Right atrium auricular region (tissue), 2 donors: ENCODE measurements around the gene GCFC2. TPM values are rescaled to one million over a fixed set of nuclear protein-coding genes. Genes with fewer than 3 reads are reported as not detected.

Experiments
- DNase-seq: peaks from one replicate; pipeline ENCODE4 v3.0.0-alpha.2; 2019; ENCODE audit warnings: low spot score
- H3K27ac ChIP-seq, 2 donors: fragments of 200-600 bp; sonication (generic); 1 replicate in 1 of 2; 2 replicates in 1 of 2; pipeline ENCODE4 v1.5.1; 2016 to 2019
- H3K27me3 ChIP-seq, 2 donors: fragments of 200-600 bp; sonication (generic); one replicate each; pipeline versions ENCODE4 v1.5.1 to v1.6.0; 2017 to 2019
- H3K36me3 ChIP-seq: fragments of 200-600 bp; sonication (generic); one replicate; pipeline ENCODE4 v1.5.1; 2016
- H3K4me1 ChIP-seq, 2 donors: fragments of 200-600 bp; sonication (generic); one replicate each; pipeline versions ENCODE4 v1.5.1 to v1.6.0; 2017 to 2019
- H3K4me3 ChIP-seq, 2 donors: fragments of 200-600 bp; sonication (generic); 1 replicate in 1 of 2; 2 replicates in 1 of 2; pipeline ENCODE4 v1.5.1; 2017 to 2019; ENCODE audit warnings: mild to moderate bottlenecking in 1 of 2, moderate library complexity in 1 of 2
- H3K9me3 ChIP-seq, 2 donors: fragments of 200-600 bp; sonication (generic); one replicate each; pipeline ENCODE4 v1.5.1; 2019
- total RNA-seq, 2 donors: library from RNA; depleted of rRNA; stranded (reverse); fragments of >200 nt; gene quantifications; one replicate each; pipeline ENCODE4 v1.1.0, GENCODE V29; 2016
- TF ChIP-seq, protein P1 (sequence below), 2 donors: fragments of 200-600 bp; sonication (generic); IDR thresholded peaks; one replicate each; pipeline ENCODE4 v1.5.1; 2019; ENCODE audit warnings: antibody characterized with exemption in 2 of 2

Gene GCFC2
- total RNA-seq, 2 donors from 2014 or later = 12.7 to 13.1 TPM

DNA sequence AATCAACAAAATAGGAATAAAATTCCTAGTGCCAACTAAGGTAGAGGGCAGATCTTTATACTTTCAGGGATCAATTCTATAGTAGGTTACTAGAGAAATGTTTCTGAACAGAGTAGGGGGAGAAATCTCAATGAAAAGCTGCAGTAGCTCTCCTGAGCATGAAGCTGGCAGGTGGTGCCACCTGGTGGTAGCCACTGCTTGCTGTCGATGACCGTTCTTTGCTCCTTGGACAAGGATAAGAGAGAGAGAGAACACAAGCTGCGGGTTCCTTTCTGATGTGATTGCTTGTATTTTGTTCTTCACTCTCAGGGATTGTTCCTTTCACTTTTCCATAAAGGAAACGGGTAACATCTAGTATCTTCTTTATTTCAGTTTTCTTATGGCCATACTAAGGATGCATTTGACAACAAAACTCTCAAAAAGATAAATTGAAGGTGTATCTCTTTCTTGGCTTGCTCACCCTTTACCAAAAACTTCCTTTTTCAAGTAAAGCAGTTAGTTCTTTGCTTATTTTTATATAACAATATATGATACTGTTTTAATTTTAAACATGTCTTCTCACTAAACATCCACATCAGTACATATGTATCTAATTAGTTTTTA, 82.7 kb downstream of the GCFC2 start:
- TF ChIP-seq, protein P1, sequence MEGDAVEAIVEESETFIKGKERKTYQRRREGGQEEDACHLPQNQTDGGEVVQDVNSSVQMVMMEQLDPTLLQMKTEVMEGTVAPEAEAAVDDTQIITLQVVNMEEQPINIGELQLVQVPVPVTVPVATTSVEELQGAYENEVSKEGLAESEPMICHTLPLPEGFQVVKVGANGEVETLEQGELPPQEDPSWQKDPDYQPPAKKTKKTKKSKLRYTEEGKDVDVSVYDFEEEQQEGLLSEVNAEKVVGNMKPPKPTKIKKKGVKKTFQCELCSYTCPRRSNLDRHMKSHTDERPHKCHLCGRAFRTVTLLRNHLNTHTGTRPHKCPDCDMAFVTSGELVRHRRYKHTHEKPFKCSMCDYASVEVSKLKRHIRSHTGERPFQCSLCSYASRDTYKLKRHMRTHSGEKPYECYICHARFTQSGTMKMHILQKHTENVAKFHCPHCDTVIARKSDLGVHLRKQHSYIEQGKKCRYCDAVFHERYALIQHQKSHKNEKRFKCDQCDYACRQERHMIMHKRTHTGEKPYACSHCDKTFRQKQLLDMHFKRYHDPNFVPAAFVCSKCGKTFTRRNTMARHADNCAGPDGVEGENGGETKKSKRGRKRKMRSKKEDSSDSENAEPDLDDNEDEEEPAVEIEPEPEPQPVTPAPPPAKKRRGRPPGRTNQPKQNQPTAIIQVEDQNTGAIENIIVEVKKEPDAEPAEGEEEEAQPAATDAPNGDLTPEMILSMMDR (IDR thresholded peaks at IDR 0.05) = peak; percentile 65 to 84
- no peaks in the 10 kb centered on the region for H3K36me3 ChIP-seq
- H3K27me3 ChIP-seq = no peaks in the 10 kb centered on the region
- no peak overlapping the region for H3K4me3 ChIP-seq
- no peaks in the 10 kb centered on the region for H3K9me3 ChIP-seq
- H3K4me1 ChIP-seq = peaks cover 0 to 4% of the 10 kb centered on the region in 2 donors
- DNase-seq = no peak
- H3K27ac ChIP-seq = no peak overlapping the region

DNA sequence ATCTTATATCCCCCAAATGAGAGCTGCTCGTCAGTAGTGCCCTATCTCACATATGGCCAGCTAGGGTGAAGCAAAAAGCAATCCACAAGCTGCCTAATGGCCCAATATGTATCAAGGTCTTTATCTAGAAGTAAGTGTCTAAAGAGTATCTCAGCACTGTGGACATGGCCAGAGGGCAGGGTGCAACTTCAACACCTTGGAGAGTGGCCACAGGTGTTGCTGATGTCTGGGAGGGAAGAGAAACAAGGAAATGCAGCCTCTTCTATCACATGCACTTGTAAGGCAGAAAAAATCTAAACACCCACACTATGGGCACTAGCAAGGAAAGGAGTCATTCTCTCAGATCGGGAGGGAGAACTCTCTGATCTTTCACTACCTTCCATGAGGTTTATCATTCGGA, 87.8 kb downstream of the GCFC2 start:
- Histone ChIP-seq H3K27ac (no peak overlapping the region), H3K4me1 (no peaks in the 10 kb centered on the region), H3K27me3 (no peaks in the 10 kb centered on the region), H3K36me3 (no peaks in the 10 kb centered on the region), H3K4me3 (no peak overlapping the region), H3K9me3 (no peaks in the 10 kb centered on the region)
- no peak for DNase-seq
- TF ChIP-seq, protein P1 (IDR thresholded peaks at IDR 0.05) = no peak

- TF ChIP-seq, protein P1 (IDR thresholded peaks at IDR 0.05) = no peak
- no peak overlapping the region for H3K4me3 ChIP-seq
Measured at GRCh38 chr2:75622500-75622899, 88.2 kb downstream of the GCFC2 start.

DNA sequence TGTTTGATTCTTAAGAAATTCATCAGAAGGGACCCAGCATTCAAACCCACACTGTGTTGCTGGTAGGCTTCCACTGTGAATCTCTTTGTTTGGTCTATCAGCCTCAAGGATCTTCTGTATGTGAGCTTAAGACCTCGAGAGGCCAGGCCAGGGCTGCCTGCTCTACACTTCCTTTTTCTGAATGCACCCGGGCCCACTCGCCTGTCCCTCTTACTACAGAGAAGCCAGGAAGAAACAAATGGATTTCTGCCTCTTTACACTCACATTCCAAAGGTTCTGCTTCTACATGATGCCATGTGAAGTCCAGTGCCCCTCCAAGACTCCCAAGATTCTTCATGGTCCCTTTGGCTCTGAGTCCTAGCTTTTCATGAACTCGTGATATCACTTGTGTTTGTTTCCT, 89.5 kb downstream of the GCFC2 start:
- Histone ChIP-seq H3K4me3 (no peak overlapping the region), H3K9me3 (peaks cover 0 to 2% of the 10 kb centered on the region in 2 donors), H3K27ac (no peak overlapping the region), H3K36me3 (no peaks in the 10 kb centered on the region), H3K27me3 (no peaks in the 10 kb centered on the region), H3K4me1 (no peaks in the 10 kb centered on the region)
- no peak for DNase-seq
- TF ChIP-seq, protein P1 (IDR thresholded peaks at IDR 0.05) = no peak

More at GRCh38 chr2:75622500-75622899, 88.2 kb downstream of the GCFC2 start:
- DNase-seq = no peak
- H3K27me3 ChIP-seq = no peaks in the 10 kb centered on the region
- no peaks in the 10 kb centered on the region for H3K9me3 ChIP-seq
- no peaks in the 10 kb centered on the region for H3K36me3 ChIP-seq
- H3K4me1 ChIP-seq = no peaks in the 10 kb centered on the region
- no peak overlapping the region for H3K27ac ChIP-seq

DNA sequence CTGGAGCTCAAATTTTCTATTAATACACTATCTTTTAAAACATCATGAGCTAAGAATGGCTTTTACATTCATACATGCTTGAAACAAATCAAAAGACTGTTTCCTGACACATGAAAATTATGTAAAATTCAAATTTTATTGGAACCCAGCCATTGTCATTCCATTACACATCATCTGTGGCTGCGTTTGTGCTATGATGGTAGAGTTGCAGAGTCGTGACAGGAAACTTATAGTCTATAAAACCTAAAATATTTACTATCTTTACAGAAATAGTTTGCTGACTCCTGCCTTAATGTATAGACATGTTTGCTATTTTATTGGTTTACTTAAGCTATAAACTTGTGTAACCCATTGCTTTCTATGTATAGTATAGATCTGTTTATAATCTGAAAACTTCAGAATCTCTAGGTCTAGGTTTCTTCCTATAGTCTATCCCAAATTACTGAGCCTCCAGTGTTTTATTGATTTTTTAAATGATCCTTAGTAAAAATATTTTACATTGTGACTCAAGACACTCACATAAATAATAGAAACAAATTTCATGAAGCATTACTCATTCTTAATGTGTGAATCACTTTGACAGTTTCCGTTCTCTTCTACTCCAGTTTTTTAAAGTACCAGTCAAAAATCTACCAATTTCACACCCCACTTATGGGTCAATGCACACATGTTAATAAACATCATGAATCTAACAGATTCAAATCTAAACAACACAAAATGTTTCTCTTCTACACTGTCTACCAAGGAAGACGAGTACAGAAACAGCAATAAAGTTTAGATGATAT, 90.6 kb downstream of the GCFC2 start:
- H3K4me1 ChIP-seq = no peaks in the 10 kb centered on the region
- TF ChIP-seq, protein P1 (IDR thresholded peaks at IDR 0.05) = no peak
- no peaks in the 10 kb centered on the region for H3K27me3 ChIP-seq
- peaks cover 0 to 2% of the 10 kb centered on the region in 2 donors for H3K9me3 ChIP-seq
- no peak overlapping the region for H3K27ac ChIP-seq
- H3K4me3 ChIP-seq = no peak overlapping the region
- H3K36me3 ChIP-seq = no peaks in the 10 kb centered on the region
- DNase-seq = no peak
